ENCODE results near the gene ARHGAP18. TPM values are rescaled to one million over a fixed set of nuclear protein-coding genes. Genes with fewer than 3 reads are reported as not detected.

Gene ARHGAP18
- total RNA-seq, 1 donor from 2014 or later = 4.5 TPM

DNA sequence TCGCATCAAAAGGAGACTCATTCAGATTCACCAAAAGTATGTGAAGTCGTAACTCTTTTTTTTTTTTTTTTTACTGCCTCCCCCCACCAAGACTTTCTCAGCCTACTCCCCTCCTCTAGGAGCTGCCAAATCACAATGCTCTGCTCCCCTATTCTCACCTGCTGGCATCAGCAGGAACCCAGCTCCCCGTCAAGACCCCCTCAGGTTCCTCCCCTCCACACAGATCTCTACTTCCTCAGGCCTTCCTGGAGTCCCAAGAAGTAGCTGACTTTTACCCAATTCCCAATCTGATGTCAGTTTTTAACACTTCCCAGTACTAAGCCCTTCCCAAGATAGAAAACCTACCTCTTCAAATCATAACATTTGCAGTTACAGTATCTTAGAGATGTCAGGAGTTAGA is 39.3 kb downstream of the ARHGAP18 start:
- FAIRE-seq (no peak), DNase-seq (ENCODE audit: low read depth) (no peak)
- no peak overlapping the region for H3K4me3 ChIP-seq (ENCODE audit: low read depth, low read length)
- TF ChIP-seq, protein P1, sequence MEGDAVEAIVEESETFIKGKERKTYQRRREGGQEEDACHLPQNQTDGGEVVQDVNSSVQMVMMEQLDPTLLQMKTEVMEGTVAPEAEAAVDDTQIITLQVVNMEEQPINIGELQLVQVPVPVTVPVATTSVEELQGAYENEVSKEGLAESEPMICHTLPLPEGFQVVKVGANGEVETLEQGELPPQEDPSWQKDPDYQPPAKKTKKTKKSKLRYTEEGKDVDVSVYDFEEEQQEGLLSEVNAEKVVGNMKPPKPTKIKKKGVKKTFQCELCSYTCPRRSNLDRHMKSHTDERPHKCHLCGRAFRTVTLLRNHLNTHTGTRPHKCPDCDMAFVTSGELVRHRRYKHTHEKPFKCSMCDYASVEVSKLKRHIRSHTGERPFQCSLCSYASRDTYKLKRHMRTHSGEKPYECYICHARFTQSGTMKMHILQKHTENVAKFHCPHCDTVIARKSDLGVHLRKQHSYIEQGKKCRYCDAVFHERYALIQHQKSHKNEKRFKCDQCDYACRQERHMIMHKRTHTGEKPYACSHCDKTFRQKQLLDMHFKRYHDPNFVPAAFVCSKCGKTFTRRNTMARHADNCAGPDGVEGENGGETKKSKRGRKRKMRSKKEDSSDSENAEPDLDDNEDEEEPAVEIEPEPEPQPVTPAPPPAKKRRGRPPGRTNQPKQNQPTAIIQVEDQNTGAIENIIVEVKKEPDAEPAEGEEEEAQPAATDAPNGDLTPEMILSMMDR (IDR thresholded peaks at IDR 0.05; ENCODE audit: insufficient read depth, low read length, severe bottlenecking) = no peak
- no peaks in the 10 kb centered on the region for H3K27me3 ChIP-seq (ENCODE audit: control insufficient read depth, insufficient read depth, low read length)
- H3K36me3 ChIP-seq (ENCODE audit: control insufficient read depth, insufficient read depth, low read length) = no peaks in the 10 kb centered on the region

DNA sequence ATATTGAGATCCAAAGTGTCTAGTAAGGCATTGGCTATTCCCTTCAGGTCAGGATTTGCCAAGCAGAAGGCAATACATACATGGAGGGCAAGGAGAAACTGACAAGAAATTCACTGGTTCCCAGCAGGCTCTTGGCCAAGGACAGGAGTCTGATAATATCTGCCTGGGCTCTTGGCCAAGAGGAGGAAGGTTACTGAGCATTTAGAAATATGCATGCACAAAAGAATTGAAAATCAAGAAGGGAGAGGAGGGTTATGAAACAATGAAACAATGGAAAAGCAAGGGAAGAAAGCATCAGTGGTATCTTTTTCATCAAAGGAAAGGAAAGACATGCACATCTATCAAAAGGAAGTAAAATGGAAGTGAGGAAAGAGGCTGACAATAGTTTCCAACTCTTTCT is 42.4 kb downstream of the ARHGAP18 start:
- Histone ChIP-seq H3K4me3 (ENCODE audit: low read depth, low read length) (no peak overlapping the region), H3K27me3 (ENCODE audit: control insufficient read depth, insufficient read depth, low read length) (no peaks in the 10 kb centered on the region), H3K36me3 (ENCODE audit: control insufficient read depth, insufficient read depth, low read length) (no peaks in the 10 kb centered on the region)
- TF ChIP-seq, protein P1 (IDR thresholded peaks at IDR 0.05; ENCODE audit: insufficient read depth, low read length, severe bottlenecking) = no peak
- DNase-seq (ENCODE audit: low read depth) = no peak
- no peak for FAIRE-seq

DNA sequence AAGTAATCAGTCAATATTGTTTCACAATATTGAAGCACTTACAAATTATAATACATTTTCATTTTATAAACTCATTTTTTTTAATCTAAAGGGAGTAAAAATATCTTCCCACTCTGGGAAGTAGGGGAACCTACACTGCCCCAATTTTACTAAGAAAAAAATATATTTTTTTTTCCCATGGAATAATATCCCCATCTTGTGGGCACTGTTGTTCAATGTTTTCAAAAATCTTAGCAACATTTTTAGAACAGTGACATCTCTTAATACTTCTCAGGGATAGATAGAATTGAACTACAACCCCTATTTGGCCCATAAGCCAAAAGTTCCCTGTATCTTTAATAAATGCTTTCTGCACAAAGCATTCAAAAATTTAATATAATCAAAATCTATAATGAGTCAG is 42.9 kb downstream of the ARHGAP18 start:
- DNase-seq (ENCODE audit: low read depth) (no peak), FAIRE-seq (no peak)
- no peaks in the 10 kb centered on the region for H3K27me3 ChIP-seq (ENCODE audit: control insufficient read depth, insufficient read depth, low read length)
- no peaks in the 10 kb centered on the region for H3K36me3 ChIP-seq (ENCODE audit: control insufficient read depth, insufficient read depth, low read length)
- H3K4me3 ChIP-seq (ENCODE audit: low read depth, low read length) = no peak overlapping the region
- TF ChIP-seq, protein P1 (IDR thresholded peaks at IDR 0.05; ENCODE audit: insufficient read depth, low read length, severe bottlenecking) = no peak

DNA sequence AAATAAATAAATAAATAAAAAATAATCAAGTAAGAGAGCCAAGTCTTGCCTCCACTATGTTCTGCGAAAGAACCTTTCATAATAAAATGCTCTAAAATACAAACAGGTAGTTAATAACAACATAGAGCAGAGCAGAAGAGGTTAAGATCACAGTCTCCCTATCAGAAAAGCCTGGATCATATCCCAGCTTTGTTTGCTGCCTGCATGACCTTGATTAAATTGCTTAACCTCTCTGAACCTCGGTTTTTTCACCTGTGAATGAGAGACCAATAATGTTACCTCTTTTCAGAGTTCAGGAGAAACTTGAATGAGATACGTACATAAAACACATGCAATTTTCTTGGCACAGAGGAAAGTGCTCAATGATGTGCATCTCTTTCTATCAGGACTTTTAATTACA is 44.4 kb downstream of the ARHGAP18 start:
- no peaks in the 10 kb centered on the region for H3K27me3 ChIP-seq (ENCODE audit: control insufficient read depth, insufficient read depth, low read length)
- FAIRE-seq (no peak), DNase-seq (ENCODE audit: low read depth) (no peak)
- H3K36me3 ChIP-seq (ENCODE audit: control insufficient read depth, insufficient read depth, low read length) = no peaks in the 10 kb centered on the region
- no peak overlapping the region for H3K4me3 ChIP-seq (ENCODE audit: low read depth, low read length)
- TF ChIP-seq, protein P1 (IDR thresholded peaks at IDR 0.05; ENCODE audit: insufficient read depth, low read length, severe bottlenecking) = no peak

DNA sequence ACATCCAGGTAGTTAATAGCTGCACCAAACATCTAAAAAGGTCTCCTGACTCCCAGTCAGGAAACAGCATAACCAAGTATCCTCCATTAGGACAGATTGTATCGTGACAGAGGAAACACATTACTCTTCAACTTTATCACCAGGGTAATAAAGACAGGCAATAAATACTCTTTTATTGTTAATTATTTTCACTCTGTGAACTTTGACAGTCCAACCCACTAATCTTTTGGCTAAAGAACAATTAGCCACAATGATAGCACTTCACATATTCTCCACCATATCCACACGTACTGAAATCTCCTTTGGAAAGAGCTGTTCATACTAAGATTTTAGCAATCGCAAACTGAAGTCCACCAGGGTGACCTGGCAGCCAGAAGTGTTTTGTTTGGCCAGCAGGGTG is 46.4 kb downstream of the ARHGAP18 start:
- Histone ChIP-seq H3K27me3 (ENCODE audit: control insufficient read depth, insufficient read depth, low read length) (no peaks in the 10 kb centered on the region), H3K36me3 (ENCODE audit: control insufficient read depth, insufficient read depth, low read length) (no peaks in the 10 kb centered on the region), H3K4me3 (ENCODE audit: low read depth, low read length) (no peak overlapping the region)
- FAIRE-seq (no peak), DNase-seq (ENCODE audit: low read depth) (no peak)
- TF ChIP-seq, protein P1 (IDR thresholded peaks at IDR 0.05; ENCODE audit: insufficient read depth, low read length, severe bottlenecking) = no peak

DNA sequence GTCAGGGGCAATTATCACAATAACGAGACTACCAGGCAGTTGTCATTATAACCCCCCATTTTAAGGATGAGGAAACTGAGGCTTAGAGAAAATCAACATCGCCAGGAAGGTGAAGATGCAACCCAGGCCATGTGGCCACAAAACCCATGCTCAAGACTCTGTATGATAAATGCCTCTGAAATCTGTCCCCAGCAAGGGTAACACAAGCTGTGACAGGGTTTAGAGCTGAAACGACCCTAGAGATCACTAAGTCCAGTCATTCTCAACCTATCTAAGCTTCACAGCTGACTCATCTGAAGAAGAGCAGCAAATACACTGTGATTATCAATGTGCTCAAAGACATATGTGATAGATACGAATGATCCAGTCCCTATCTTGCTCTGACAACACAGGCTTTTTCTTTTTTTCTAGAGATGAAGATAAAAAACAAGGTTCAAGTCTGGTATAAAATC is 47.0 kb downstream of the ARHGAP18 start:
- TF ChIP-seq, protein P1 (IDR thresholded peaks at IDR 0.05; ENCODE audit: insufficient read depth, low read length, severe bottlenecking) = no peak
- DNase-seq (ENCODE audit: low read depth) (no peak), FAIRE-seq (no peak)
- H3K27me3 ChIP-seq (ENCODE audit: control insufficient read depth, insufficient read depth, low read length) = no peaks in the 10 kb centered on the region
- no peaks in the 10 kb centered on the region for H3K36me3 ChIP-seq (ENCODE audit: control insufficient read depth, insufficient read depth, low read length)
- no peak overlapping the region for H3K4me3 ChIP-seq (ENCODE audit: low read depth, low read length)

Measured in bronchial epithelial cell (primary cell).